Measurements from ENCODE around the gene RNASE7. TPM values are rescaled to one million over a fixed set of nuclear protein-coding genes. Genes with fewer than 3 reads are reported as not detected.

Gene RNASE7
- total RNA-seq, 4 donors from 2014 or later: 0.23 TPM; not detected in 3

GRCh38 chr14:21061347-21061668, 19.1 kb downstream of the RNASE7 start:
- TF ChIP-seq CTCF (IDR thresholded peaks at IDR 0.05): no peak
- TF ChIP-seq POLR2A (IDR thresholded peaks at IDR 0.05): no peak
- TF ChIP-seq EP300 (IDR thresholded peaks at IDR 0.05): no peak
- TF ChIP-seq POLR2AphosphoS5 (IDR thresholded peaks at IDR 0.05): no peak
- no peaks in the 10 kb centered on the region for H3K36me3 ChIP-seq
- no peak overlapping the region for H3K27ac ChIP-seq
- peaks cover 0 to 6% (median 0%) of the 10 kb centered on the region in 3 donors for H3K4me1 ChIP-seq
- no peak overlapping the region for H3K4me3 ChIP-seq
- no peak for ATAC-seq
- WGBS, 2 donors (ENCODE audit: low coverage in 1 of 2): 77 to 93% methylated on average over 3 of the region's 3 CpGs
- H3K27me3 ChIP-seq: no peaks in the 10 kb centered on the region
- no peaks in the 10 kb centered on the region for H3K9me3 ChIP-seq

GRCh38 chr14:21063479-21063878, 21.3 kb downstream of the RNASE7 start:
- peak; percentile 68 for ATAC-seq
- Histone ChIP-seq H3K27me3 (no peaks in the 10 kb centered on the region), H3K36me3 (no peaks in the 10 kb centered on the region), H3K4me3 (no peak overlapping the region), H3K9me3 (no peaks in the 10 kb centered on the region), H3K27ac (no peak overlapping the region), H3K4me1 (peaks cover 0 to 9% (median 2%) of the 10 kb centered on the region in 3 donors)
- TF ChIP-seq EP300 (IDR thresholded peaks at IDR 0.05) (no peak), POLR2AphosphoS5 (IDR thresholded peaks at IDR 0.05) (no peak), POLR2A (IDR thresholded peaks at IDR 0.05) (no peak), CTCF (IDR thresholded peaks at IDR 0.05) (no peak)
- 22 to 53% methylated on average over 3 of the region's 3 CpGs for WGBS, 2 donors (ENCODE audit: low coverage in 1 of 2)

GRCh38 chr14:21066882-21067502, 24.8 kb downstream of the RNASE7 start:
- Histone ChIP-seq H3K27ac (no peak overlapping the region), H3K4me3 (no peak overlapping the region), H3K27me3 (no peaks in the 10 kb centered on the region), H3K36me3 (no peaks in the 10 kb centered on the region), H3K9me3 (no peaks in the 10 kb centered on the region), H3K4me1 (peaks cover 0 to 40% (median 15%) of the 10 kb centered on the region in 3 donors)
- TF ChIP-seq CTCF (IDR thresholded peaks at IDR 0.05): no peak
- no peak for TF ChIP-seq POLR2A (IDR thresholded peaks at IDR 0.05)
- no peak for TF ChIP-seq POLR2AphosphoS5 (IDR thresholded peaks at IDR 0.05)
- TF ChIP-seq EP300 (IDR thresholded peaks at IDR 0.05): no peak
- WGBS, 2 donors (ENCODE audit: low coverage in 1 of 2): 76 to 77% methylated on average over 6 to 7 of the region's 7 CpGs
- no peak for ATAC-seq

- TF ChIP-seq CTCF (IDR thresholded peaks at IDR 0.05) (peak in 3 of 4 experiments; percentile 72 to 83 (median 79)), POLR2A (IDR thresholded peaks at IDR 0.05) (no peak)
- 0% methylated on average over 9 of the region's 45 CpGs; no CpG with 5 or more reads in 1 of the 2 donors for WGBS, 2 donors (ENCODE audit: low coverage in 1 of 2)
Measured at GRCh38 chr14:21068521-21069387, 26.6 kb downstream of the RNASE7 start.

More at GRCh38 chr14:21068521-21069387, 26.6 kb downstream of the RNASE7 start:
- ATAC-seq: no peak
- H3K27ac ChIP-seq: peak overlapping the region in 3 of 4 donors; percentile 88 to 93 (median 89)
- no peaks in the 10 kb centered on the region for H3K27me3 ChIP-seq
- H3K4me3 ChIP-seq: peak overlapping the region; percentile 66 to 78
- no peaks in the 10 kb centered on the region for H3K9me3 ChIP-seq
- H3K36me3 ChIP-seq: peaks cover 0 to 10% of the 10 kb centered on the region in 2 donors
- H3K4me1 ChIP-seq: peaks cover 0 to 47% (median 22%) of the 10 kb centered on the region in 3 donors

Measured in gastroesophageal sphincter (tissue), 4 donors.